HG02943 (cell line): ENCODE results near the gene C1orf159.

Experiments used
- ATAC-seq: cut with Tn5 transposase; IDR thresholded peaks from one replicate; pipeline ENCODE4 v1.9.1; 2021; ENCODE audit warnings: mild to moderate bottlenecking, low read depth, moderate library complexity; ENCODE audit not compliant: unreplicated experiment

The C1orf159 gene

DNA sequence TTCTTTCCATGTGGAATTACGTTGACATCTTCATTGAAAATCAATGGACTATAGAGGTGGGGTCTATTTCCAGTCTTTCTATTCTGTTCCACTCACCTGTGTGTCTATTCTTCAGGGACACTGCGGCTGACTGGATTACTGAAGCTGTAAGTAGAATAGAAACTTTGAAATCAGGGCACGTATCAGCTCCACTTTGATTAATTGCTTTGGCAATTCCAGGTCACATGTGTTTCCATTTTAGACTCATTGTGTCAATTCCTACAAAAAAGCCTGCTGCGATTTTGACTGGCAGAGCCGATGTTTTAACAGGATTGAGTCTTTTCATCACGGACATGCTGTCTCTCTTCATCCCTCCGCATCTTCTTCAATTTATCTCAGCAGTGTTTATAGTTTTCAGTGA is 20.9 kb downstream of the C1orf159 start:
- no peak for ATAC-seq

DNA sequence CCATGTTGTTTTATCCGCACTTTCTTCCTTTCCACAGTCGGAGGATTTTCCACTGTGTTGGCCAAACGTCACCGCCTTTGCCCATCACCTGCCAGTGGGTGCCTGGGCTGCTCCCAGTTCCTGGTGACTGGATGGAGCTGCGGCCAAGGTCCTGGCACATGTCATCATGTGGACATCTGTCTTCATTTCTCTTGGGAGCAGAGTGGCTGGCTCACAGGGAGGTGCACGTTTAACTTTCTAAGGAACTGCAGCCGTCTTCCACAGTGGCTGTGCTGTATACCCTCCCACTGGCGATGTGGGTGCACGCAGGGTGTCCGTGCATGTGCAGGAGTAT is 22.3 kb downstream of the C1orf159 start:
- ATAC-seq = no peak

DNA sequence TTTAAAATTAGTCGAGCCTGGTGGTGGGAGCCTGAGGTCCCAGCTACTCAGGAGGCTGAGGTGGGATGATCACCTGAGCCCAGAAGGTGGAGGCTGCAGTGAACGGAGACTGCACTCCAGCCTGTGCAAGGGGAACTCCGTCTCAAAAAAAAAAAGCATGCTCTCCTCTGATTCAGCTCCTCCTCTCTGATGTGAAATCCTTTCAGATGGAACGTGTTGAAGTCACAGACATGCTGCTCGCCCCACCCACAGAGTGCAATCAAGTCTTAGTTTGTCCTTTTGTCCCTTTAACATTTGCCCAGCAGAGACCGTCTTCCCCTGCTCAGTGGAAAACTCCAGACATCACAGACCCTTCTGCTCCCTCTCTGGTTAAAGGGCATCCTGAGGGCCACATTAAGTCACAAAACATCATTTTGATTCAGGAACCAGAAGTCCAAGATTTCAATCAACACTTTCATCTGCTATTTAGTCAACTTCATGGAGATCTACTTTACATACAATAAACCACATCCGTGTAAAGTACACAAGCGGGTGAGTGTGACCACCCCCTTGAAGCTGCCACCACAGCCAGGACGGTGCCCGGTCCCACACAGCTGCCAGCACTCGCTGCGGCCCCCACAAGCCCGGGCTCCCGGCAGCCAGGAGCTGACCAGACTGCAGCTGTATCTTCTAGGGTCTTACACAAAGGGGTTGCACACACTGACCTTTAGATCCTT is 22.8 kb downstream of the C1orf159 start:
- ATAC-seq = no peak

DNA sequence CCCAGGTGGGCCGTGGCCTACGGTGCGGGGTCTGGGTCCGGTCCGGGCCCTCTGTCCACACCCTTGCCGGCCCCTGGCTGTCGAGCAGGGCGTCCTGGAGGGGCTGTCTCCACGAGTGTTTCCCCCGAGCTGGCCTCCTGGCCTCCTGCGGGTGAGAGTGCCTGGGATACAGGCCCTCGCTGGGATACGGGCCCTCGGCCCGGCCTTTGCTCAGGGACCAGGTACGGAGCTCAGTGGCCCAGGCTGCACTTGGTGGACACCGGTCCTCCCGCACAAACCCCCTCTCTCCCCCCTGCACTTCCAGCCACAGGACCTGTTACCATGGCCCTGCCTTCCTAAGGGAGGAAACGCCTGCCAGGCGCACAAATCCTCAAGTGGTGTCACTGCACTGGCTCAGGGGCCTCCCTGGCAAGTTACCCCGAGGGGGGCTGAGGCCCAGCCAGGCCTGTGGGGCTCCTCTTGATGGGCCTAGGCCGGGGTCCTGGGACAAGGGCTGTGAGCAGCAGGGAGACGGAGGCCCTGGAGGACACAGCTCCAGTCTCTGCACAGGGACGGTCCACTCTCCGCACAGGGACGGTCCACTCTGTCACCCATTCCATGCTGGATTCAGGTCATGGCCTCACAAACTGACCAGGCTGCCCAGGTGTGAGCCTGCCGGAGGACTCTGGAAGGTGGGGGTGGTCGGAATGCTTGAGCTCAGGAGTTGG is 23.6 kb downstream of the C1orf159 start:
- no peak for ATAC-seq

DNA sequence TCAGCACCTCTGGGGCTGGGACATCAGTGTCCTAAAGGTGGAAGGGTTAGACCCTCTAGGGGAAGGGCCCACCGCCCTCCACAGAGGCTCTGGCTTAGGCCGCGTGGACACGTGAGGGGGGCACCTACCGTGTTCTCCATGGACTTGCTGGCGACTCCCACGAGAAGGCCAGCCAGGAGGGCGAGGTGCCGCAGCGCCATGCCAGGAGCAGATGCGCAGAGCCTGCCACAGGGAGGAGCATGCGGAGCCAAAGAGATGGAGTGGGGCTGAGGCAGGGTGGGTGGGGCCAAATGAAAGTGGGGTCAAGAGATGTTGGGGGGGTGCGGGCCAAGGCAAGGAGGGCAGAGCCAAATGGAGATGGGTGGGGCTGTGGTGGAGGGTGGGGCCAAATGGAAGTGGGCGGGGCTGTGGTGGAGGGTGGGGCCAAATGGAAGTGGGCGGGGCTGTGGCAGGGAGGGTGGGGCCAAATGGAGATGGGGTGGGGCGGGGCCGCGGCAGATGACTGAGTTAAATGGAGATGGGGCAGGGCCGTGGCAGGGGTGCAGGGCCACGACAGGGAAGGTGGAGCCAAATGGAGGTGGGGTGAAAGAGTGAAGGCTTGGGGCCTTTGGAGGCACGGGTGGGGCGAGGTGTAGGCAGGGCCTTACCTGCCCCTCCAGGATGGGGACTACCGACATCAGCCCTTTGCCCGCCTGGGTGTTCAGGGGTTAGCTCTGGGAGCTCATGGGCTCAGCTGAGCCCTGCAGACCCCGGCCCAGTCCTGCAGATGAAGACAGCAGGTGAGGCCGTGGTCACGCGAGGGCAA is 24.3 kb downstream of the C1orf159 start:
- ATAC-seq = no peak

DNA sequence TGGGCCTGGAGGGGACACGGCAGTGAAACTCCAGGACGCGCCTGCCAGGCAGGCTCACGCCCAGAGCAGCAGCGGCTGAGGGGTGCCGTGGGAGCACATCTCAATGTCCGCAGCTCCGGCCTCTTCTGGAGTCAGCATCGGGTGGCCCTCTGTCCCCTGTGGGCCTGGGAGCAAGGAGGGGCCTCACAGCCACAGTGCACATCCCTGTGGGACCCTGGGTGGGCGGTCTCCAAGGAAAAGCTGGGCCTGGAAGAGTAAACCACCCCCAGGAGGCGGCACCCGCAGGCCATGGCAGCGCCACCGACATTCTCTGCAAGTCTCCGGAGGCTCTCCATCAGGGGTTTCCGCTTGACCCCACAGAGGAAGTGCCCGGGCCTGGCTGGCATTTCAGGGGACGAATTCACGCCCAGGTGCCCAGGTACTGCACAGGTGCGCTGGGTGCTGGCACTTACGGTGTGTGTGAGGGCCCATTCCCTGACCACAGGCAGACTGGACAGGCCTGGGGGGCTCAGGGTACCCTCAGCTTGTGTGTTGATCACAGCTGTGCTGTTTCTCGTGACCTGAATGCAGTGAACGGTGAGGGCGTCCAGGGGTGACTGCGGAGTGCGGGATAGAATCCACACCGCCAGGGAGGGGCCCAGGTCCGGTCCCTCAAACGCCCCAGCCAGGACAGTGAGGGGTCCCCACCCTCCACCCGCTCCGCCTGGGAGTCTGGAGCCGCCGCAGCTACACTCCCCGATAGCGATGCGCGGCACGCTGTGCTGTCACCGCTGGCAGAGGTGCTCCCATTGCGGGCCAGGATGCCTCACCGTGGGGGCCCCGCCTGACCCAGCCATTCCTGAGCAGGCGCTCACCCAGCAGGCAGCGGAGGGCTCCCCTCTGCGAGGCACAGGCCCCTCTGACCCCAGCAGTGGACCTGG is 25.2 kb downstream of the C1orf159 start:
- ATAC-seq = no peak

DNA sequence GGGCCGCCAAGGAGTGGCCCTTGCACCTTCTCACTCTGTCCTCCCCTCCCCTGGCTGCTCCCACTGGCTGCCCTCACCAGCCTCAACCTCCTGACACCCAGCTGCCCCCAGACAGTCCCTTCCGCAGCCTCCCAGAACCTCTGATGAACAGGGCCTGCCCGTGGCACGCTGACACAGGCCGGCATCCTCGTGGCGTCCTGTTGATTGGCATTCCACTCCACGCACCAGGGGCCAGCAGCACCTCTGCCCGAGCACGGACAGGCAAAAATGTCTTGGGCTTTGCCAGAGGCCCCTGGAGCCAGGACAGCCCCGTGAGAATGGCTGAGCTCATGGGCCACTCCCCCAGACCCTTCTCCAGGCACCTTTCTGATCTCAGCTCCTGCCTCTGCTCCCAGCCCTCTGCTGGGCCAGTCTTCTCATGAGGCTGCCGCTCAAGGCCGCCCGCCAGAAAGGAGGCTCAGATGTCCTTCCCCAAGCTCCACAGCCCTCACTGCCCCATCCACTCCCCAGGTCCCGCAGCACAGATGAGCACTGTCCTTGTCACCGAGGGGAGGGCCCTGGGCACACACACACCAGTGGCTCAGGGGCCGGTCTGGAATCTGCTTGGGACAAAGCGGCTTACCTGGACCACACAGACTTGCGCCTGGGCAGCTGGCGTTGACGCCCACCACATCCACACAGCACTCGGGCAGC is 26.0 kb downstream of the C1orf159 start:
- ATAC-seq = no peak

DNA sequence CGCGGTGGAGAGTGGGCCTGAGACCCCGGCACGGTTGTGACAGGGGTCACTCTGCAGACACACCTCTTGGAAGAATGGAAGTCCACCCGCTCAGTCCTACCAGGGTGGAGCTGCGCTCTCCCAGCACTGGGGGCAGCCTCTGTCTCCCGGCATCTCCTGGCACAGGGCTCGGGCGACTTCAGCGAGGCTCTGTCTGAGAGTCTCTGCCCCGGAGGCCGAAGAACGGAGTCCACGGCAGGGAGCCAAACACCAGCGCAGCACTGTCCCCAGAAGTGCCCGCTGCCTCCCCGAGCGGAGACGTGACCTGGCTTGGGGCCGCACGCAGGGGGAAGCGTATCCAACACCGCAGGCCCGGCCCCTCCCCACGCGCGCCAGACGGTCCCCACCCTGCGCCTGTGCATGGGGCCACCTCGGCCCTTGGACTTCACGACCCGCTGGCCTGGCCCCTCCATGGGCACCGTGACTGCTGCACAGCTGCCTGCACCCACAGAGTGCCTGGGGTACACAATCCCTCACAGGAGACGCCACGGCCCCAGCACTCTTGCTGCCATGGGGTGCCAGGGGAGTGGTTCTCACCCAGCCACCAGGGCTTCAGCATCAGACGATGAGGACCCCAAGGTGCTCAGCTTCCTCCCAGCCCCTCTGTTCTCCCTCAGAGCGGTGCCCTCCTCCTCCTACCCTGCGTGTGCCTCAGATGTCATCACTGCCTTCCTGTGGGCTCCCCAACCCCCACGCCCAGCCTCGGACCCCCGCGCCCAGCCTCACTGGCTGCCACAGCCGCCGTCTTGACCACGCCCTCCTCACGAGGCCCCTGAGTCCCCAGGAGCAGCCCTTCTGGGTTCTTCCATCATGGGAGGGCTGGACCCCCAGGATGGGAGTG is 26.8 kb downstream of the C1orf159 start:
- ATAC-seq = no peak

DNA sequence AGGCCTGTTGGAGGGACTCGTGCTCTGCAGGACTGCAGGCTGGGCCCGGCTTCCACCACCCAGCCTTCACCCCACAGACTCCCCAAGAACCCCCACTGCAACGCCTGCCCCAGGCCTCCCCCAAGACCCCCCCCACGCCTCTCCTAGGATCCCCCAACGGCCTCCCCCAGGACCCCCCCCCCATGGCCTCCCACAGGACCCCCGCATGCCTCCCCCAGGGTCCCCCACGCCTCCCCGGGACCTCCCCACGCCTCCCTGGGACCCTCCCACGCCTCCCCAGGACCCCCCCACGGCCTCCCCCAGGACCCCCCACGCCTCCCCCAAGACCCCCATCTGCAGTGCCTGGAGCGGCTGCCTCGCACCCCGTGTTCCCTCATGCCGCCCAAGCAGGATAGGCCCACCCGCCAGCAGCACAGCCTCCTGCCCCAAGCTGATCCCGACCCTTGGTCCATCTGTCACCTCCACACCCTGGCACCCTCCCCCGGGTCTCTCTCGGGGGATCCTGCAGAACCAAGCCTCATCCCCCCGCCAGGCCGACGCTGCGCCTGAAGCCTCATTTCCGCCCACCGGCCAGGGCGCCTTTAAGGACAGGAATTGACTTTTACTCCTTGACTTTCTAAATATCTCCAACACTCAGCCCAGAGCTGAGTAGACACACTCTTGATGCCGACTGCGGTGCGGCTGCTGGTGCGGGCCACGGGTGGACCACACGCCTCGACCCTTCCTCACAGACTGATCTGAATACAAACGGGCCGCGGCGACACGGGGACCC is 27.7 kb downstream of the C1orf159 start:
- no peak for ATAC-seq

DNA sequence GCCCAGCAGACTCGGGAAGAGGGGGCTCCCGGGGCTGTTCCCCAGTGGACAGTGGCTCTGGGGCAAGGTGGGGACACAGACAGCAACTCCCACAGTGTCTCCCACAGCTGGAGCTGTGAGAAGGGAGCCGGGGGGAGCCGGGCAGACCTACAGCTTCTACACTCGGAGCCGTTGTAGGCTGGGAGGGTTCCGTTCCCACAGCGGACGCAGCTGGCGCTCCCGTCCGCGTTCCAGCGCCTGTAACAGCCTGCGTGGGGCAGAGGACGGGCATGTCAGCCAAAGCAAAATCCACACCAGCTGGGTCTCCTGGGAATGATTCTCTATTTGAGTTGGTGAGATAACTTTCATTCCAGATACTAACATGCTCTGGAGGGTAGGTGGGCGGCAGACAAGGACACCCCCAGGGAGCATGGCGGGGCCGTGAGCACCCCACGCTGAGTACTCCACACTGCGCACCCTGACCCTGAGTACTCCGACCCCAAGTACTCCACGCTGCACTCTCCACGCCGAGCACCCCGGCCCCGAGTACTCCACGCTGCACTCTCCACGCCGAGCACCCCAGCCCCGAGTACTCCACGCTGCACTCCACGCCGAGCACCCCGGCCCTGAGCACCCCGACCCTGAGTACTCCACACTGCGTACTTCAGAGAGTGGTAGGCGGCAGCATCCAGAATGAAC is 28.4 kb downstream of the C1orf159 start:
- ATAC-seq = no peak

DNA sequence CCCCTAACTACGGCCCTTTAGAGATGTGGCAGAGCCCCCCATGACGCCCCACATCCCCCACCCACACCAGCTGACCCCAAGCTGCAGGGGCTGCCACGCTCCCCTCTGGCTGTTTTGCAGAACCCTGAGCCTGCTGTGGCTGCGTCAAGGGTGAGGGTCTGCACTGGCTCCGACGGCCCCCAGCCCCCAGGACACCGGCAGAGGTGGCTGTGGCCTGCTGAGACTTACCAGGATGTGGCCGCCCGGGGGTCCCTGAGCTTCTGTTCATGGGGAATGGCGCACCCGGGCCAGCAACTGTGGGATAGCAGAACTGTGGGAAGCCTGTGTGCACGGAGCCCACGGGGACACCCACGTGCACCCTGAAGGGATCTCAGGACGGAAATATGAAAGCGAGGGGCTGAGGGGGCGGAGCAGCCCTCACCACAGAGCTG is 29.0 kb downstream of the C1orf159 start:
- ATAC-seq = no peak

DNA sequence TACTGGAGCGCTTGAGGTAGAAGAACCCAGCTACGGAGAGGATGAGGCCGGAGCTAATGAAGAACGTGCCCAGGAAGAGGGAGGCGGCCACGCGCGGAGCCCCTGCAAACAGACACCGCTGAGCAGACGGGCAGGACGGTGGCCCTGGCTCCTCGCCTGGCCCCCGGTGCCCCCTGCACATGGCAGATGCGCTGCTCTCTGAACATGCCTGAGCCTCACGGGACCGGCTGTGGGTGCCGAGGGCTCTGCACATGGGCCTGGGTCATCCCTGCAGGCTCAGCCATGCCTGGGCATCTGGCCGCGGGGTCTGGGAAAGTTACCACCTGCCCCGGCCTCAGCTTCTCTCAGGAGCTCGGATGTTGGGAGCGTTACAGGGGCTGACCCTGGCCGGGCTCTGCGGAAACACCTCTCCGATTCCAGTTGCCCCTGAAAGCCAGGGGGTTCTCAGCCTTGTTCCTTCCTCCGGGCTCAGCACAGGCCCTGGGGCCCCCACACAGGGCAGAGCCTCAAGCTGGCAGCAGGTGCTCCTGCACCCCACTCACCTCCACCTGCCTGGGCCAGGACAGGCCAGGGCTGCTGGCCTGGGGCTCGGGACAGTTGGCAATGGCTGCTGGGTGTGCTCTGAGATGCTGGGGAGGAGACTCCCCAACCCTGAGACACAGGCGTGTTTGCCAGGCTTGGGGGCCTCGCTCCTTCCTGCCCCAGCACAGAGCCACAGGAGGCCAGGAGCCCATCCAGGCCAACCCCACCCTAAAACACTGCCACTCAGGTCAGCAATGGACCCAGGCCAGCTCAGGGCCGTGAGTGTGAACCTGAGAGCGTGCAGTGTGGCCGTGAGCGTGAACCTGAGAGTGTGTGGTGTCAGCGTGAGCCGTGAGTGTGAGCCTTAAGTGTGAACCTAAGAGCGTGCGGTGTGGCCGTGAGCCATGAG is 29.7 kb downstream of the C1orf159 start:
- ATAC-seq = no peak

DNA sequence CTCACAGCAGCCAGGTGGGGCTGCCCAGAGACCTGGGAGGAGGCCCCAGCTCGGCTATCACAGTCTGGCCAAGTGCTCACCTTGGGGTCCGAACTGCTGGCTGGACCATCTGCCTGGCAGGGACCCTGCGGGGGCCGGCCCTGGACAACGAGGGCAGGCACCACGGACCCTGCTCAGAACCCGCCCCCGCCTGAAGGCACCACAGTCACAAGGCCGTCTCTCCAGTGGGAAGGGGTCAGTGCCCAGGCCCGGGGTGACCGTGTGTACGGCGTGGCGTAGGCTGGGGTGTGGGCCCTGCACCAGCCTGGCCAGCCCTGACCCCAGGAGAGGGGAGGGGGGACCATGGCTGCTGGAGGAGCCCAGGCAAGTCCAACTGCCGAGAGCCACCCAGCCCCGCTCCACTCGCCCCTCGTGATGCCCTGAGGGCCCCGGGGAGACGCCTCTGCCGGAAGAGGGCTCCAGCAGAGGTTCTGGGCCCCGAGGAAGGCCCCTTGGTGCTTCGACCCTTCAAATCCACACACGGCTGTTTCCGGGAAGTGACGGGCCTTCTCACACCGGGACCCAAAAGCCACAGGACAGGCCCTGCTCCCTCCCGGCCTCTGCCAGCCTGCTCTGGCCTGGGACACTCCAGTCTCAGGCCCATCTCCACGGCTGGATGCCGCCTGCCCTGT is 30.6 kb downstream of the C1orf159 start:
- ATAC-seq = no peak

DNA sequence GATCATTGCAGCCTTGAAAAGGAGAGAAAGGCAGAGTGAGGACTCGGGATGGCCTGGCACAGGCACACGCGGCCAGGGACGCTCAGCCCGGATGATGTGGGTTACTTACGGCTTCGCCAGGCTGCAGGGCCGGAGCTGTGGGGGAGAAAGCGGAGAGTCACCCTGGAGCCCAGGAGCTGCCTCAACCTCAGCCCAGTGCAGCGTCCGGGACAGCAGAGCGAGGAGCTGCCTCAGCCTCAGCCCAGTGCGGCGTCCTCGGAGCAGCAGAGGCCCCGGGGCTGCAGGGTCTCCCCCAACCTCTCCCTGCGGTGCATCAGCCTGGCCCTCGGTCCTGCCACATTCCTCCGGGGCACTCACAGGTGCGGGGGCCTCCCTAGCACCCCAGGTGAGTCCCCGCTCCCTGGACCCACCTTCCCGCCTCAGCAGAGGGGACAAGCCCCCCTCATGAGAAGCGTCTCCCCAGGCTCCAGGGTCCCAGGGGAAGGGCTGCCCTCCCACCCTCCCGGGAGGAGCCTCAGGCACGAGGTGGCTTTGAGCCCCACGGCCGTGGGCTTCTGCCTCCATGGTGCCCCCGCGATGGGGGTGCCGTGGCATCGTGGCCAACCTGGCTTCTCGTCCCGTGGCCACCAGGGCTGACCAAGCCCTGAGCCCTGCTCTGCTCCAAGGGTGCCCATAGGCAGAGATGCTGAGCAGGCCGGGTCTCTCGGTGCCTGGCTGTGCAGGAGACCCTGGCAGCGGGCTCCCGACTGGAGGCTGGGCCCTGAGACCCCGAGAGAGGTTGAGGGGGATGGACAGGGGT is 31.3 kb downstream of the C1orf159 start:
- ATAC-seq = no peak
